Right hindlimb (tissue), 1 donor: ENCODE measurements around the gene IFNA13.
"Not testable (repeated sequence)": the region's sequence is repeated elsewhere in the genome, so short reads cannot be mapped to it uniquely, and the experiment has no call there.

Experiments used
- DNase-seq: peaks from one replicate; pipeline ENCODE4 v3.0.0-alpha.2; 2018

IFNA13 gene

DNA sequence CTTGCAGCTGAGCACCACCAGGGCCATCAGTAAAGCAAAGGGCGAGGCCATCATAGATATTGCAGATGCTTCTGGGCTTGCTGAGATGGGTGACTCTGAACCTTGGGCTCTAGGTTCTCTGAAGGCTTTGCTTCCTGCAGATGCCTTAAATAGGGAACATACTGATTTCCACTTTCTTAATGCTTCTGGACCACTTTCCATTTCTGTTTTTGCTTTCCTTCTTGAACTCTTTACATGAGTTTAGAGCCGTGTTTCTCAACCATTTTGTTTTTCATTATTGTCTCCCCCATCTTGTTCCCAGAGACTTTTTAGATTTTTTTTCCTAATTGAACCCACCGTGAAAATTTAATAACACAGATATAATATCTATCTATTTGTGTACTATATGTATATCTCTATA lies at the start of gene IFNA13:
IFNA13 (minus strand) TSS at position 101 of the 400 bp plus-strand sequence; CDS start at position 54, 47 bp downstream.
- DNase-seq: no peak

DNA sequence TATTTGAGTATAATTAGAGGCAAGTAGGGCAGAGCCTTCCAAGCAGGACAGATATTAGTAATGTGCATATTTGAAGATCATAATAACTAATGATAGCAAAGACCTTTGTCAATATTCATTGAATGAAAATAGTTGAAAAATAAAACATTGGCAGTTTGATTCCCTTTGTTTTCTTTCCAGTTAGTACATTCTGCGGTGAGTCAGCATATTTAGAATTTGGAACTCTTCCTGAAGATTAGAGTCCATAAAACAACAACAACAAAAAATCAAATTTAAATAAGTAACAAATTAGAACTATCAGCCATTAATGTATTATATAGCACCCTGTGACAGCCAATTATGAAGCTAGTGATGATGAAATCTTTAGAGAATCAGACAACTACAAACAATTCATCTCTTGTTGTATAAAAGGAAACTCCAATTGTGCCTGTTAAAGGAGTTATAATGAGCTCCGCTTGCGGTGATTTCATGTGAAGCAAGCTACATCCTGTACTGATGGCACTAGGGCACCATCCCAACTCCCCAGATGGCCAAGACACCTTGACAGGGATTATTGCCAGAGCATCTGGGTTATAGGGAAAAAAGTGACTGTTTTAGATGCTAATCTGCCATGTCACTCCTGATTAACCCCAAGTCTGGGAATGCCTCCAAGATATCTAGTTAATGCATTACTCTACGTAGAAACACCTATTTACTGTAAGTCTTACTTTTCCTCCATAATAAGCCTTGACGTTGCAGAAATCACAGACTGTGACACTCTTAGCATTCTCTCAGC lies 47.8 kb upstream of the IFNA13 start:
- DNase-seq: no peak

DNA sequence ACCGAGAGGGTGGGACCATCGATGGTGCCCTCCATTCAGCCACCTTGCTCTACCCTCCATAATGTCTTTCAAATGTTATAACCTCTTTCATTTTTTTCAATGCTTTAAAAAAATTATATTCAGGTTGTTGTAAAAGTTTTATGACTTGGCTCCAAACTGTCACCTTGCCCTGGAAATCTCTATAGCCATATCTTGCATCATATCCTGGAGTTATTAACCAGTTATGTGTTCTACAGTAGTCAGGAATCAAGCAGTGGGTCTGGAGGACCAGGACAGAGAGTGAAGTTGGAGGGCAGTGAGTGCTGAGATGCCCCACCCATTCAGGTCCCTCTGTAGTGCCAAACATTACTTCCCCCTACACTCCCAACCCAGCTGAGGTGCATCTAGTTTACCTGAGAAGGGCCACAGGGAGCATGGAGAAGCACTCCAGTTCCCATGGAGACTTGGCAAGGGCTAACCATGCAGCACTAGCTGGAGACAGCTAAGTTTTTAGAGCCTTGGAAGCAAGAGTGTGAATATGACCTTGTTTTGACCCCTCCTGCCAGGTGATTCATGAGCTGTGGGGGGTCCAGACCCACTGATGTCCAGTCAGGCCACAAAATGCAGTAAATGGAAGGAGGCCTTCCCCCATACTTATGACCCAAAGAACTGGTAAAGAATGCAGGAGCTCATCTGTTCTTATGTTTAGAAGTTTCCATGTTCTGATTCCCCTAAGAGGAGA lies 46.5 kb upstream of the IFNA13 start:
- no peak for DNase-seq

DNA sequence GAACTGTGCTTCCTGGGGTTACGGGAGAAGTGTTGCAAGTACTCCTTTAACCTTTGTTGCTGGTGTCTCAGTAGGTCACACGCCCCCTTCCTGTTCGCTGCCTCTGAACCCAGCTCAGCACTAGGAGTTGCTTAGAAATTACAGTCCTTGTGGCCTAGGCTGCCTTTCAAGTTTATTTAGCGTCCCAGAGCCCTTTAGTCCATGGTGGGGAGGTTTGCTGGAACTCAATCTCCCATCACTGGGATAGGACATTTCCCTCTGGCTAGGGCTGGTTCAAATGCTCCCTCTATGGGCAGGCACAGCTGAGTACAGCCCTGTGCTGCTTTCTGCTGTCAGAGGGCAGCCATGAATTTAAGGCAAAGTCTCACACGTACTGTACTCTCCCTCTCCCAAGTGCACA lies 45.8 kb upstream of the IFNA13 start:
- DNase-seq: no peak

DNA sequence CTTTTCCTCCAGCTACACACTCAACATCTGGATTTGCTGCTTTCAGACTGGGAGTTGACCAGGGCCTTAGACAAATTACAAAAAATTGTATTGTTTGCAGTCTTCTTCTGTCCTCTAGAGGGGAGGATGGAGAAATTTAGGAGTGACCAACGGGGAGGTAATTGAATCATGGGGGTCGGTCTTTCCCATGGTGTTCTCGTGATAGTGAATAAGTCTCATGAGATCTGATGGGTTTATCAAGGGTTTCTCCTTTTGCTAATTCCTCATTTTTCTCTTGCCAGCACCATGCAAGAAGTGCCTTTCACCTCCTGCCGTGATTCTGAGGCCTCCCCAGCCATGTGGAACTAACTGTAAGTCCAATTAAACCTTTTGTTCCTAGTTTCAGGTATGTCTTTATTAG lies 45.3 kb upstream of the IFNA13 start:
- DNase-seq: no peak

DNA sequence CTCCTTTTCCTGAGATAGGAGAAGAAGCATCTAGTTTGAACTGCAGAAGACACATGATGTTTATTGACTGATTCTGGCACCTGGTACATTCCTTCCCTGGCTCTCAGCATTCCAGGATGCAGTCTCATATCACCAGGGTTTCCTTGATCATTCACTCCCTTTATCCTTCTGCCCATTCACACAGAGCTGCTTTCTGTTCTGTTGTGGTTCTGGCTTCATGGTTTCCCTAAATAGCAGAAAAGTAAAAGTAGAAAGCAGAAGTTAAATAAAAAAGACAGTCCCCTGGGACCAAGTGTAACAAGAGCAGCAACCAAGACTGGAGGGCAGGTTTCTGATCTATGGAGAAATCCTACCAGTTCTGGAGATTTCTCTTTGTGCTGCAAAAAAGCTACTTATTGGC lies 44.2 kb upstream of the IFNA13 start:
- DNase-seq: no peak

DNA sequence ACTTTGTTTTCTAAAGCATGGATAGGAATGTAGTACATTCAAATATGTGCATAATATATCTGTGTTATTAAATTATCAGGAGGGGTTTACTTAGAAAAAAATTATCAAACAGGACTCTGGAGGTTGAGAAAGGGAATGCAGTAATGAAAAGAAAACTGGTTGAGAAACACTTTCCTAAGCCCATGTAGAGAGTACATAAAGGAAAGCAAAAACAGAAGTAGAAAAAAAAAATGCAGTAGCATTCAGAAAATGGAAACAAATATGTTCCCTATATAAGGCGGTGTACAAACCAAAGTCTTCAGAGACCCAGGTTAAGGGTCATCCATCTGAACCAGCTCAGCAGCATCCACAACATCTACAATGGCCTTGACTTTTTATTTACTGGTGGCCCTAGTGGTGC lies 41.0 kb upstream of the IFNA13 start, which contains the start of gene IFNA8:
IFNA8 (plus strand) TSS at position 301 of the 400 bp plus-strand sequence; CDS start at position 361, 60 bp downstream.
- DNase-seq: no peak

DNA sequence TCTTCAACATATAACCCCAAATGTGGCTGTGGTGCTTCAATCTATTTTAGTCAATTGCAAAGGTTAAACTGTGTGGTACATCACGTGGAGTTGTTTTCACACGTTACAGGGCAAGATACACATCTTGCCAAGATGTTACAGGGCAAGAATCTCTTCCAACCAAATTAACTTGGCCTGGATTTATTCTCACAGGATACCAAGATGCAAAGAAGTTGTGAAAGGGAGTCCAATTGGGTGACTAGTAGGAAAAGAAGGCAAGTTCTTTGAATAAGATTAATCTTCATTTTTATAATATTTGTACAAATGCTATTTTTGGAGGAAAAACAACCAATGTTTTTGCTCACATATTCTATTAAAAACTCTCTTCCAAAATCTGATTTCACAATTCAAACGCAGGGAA lies 36.3 kb upstream of the IFNA13 start:
- DNase-seq: no peak

DNA sequence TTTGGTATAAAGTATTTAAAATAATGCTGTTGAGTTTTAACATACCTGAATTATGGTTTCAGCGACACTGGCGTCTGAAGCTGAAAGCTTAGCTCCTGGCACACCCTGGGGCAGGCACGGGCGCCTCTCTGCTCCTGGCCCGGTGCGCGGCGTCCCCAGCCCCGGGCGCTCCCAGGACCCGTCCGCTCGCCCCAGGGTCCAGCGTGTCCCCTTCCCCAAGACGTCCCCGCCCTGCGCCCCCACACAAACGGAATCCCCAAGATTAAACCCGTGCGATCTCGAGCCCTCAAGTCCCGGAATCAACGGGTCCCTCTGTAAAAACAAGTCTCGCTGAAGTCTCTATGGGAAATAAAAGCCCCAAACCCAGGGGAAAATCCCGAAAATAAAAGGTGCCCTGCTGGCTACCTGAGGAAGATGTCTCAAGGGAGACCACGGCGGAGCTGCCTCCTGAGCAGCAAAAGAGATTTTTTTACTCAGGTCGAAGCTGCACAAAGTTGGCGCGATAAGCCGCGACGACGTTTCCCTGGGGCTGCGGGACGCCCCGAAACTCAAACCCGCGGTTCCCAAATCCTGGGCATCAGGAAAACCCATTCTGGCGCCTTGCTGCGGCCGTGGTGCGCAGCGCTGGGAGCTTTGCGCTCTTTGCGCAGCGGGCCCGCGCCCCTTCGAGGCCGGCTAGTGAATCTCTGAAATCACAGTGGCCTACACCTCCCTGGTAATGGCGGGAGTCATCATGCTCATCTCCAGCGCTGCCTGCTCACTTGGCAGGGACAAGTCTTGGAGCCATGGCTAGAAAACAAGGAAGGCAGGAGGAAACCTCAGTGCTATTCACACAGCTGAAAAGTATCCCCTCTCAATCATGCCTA lies 34.8 kb upstream of the IFNA13 start:
- DNase-seq: peak; percentile 34

DNA sequence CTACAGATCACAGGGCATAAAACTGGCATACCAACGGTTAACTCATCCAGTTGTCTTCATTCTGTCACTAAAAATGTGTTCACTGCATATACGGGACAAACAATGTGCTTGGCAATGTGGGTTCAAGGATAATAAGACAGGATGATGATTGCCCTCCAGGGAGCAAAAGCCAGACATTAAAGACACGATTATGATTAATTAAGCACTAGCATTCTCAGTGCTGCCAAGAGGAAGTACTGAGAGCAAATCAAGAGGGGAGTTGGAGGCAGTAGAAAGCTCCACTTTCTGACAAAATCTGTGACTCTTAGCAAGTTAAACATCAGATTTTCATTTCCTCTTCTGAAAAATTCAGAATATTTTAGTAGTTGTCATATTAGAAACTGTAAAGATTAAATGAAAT lies 32.1 kb upstream of the IFNA13 start:
- DNase-seq: no peak

DNA sequence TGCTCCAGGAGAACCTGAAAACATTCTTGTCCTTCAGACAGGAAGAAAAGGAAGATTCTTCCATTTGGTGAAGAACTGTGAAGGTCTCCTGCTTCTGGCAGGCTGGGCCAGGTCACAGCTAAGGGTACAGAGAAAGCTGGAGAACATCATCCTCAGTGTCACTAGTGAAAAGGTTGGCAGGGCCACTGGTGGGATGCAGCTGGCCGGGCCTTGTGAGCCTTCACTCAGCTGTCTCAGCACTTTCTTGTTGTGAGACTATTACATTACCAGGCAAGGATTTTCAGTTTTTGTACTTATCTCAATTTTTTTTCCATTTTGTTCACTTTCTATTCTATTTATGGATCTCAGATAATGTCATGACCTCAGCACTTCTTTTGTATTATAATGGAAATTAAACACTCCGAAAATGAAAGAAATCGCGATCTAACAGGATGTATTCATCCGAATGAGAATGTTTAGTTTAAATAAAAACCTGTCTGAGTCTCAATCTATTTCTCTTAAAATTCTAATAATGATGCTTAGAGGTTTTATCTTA lies 31.2 kb upstream of the IFNA13 start:
- no peak for DNase-seq

DNA sequence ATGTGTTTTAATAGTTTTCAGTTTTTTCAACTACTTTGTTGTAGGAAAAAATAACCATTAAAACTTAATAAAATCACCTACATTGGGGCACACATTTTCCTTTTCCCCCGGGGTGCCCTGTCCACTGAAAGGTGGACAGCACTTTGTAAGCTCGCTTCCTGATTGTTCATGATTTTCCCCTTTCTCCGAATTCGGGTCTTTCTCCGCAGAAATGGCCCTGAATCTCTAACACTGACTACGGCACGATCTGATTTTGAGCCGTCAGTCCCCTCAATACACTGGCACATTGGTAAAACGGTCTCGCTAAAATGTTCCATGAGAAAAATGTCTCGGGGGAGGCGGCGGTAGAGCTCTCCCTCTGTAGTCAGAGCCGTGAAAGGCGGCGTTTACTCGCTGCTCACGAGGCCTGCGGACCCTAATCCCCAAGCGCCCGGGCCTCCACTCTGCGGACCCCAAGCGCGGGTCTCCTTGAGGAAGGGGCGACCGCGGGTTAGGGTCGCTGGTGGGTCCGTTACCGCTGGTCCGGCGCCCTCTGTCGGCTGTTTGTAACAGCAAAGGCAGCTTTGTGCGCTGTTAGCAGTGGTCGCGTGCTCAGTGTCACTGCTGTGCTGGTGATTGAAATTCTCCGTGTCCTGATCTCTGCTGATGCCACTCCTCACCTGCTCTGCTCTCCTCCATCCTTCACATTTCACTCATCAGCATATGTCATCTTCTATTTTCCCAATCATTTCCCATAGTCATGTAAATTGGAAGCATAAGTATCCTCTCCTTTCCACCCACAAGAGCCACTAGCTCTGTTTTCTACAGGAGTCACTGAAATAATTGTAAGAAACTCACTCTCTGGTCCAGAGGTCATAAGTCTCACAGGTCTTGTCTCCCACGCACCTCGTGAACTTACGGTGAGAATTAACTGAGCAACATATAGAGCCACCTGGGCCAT lies 28.2 kb upstream of the IFNA13 start:
- peak; percentile 59 for DNase-seq

DNA sequence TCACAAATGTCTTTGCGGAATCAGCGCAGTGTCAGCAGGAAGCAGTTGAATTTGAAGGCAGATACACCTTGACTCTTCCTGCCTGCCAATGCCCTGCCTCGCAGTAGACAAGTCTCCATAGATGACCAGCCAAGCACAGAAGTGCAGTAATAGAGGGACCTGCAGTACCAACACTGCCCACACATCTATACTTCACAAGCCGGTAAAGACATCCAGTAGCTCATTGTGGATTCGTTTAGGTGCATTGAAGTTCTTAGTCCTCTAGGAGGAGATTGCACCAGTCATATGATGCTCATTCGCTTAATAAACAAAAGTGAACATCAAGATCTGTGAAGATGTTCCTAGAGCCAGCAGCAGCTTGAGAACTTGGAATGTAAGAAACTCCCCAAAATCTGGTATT lies 24.4 kb upstream of the IFNA13 start:
- DNase-seq: no peak

DNA sequence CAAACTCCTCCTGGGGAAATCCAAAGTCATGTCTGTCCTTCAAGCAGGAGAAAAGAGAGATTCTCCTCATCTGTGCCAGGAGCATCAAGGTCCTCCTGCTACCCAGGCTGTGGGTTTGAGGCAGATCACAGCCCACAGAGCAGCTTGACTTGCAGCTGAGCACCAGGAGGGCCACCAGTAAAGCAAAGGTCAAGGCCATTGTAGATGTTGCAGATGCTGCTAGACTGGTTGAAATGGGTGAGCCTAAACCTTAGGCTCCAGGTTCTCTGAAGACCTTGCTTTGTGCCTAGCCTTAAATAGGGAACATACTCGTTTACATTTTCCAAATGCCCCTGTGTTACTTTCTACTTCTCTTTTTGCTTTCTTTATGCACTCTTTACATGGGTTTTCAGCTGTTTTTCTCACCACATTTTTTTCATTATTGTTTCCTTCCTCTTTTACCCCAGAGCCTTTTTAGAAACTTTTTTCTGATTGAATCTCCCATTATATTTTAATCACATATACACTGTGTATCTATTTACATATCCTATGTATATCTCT lies 17.3 kb upstream of the IFNA13 start, which contains the start of gene IFNA2:
IFNA2 (minus strand) TSS at position 268 of the 540 bp plus-strand sequence; CDS start at position 199, 69 bp downstream.
- DNase-seq: no peak

DNA sequence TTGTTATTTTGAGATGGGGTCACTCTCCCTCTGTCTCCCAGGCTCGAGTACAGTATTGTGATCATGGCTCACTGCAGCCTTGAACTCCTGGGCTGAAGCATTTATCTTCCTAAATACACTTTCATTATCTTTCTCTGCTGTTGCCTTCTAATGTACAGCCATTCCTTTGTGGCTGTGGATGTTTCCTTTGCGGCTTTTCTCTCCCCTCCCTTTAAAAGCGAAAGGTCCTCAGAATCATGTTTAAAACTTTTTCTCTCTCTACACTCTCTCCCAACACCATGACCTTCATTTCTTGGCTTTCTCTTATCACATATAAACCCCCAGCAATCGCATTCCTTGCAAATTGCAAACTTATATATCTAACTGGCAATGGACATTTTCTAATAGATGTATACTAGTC lies 15.8 kb upstream of the IFNA13 start:
- DNase-seq: no peak

DNA sequence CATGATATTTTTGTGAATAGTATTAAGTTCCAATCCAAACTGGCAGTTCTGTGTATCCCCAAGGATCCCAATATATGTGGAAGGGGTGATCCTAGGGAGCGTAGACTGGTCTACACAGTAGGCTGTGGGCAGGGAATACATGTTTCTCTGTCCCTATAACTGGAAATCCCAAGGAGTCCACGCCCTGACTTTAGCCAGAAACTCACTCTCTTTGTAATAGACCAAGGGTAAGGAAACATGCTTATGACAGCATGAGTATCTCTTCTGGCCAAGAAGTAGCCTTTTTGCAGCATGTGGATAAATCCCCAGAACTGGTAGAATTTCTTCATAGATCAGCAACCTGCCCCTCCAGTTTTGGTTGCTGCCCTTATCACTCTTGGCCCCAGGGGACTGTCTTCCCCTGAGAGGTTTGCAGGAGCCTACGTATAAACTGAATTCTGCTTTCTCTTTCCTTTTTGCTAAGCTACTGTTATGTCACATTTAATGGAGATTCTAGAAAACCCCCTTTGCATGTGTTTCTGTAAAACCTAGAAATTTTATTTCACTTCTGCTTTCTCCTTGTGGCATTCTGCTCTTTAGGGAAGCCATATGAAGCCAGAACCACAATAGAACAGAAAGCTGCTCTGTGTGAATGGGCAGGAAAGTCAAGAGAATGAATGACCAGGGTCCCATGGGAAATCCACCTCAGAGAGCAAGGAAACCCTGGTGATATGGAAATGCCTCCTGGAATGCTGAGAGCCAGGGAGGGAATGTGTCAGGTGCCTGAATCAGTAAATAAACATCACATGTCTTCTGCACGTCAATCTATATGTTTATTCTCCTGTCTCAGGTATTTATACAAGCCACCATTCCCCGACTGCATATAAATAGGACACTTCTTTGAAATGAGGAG lies 13.8 kb upstream of the IFNA13 start:
- no peak for DNase-seq

DNA sequence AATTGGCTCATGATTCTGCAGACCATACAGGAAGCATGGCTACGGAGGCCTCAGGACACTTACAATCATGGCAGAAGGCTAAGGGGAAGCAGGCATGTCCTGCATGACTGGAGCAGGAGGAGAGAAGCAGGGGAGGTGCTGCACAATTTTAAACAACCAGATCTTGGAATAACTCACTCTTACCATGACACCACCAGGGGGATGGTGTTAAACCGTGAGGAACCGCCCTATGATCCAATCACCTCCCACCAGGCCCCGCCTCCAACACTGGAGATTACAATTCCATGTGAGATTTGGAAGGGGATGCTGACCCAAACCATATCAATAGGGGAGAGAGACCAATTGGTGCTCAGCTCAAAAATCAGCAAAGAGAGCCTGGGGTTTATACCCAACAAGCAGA lies 3.6 kb upstream of the IFNA13 start:
- DNase-seq: not testable (repeated sequence)

DNA sequence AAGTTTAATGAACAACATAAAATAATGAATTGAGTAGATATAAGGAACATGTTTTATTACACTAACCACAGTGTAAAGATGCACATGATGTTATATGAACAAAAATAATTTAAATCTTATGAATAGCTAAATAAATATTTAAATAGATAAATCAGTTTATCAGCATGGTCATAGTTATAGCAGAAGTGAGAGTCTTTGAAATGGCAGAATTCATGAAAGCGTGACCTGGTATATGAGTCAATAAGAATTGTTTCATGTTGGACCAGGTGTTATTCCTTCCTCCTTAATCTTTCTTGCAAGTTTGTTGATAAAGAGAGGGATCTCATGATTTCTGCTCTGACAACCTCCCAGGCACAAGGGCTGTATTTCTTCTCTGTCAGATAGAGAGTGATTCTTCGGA lies 688 bp downstream of the IFNA13 start:
- DNase-seq: not testable (repeated sequence)

DNA sequence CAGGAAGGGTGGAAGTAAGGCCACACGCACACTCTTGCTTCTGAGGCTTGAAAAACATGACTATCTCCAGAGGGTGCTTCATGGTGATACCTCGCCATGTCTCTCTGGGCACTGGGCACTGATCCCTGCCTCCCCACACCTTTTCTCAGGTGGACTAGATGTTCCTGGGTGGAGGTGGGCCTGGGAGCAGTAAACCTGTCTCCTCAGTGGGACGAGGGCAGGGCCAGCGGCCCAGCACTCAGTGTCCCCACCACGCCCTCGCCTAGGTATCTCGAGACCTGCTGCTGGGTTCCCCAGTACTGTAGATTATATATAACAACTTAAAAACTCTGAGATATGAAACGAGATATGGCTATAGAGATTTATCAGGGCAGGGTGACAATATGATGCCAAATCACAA lies 5.6 kb downstream of the IFNA13 start:
- DNase-seq: no peak
